Measurements from ENCODE around the gene PDZRN3.
"Not testable (repeated sequence)": the region's sequence is repeated elsewhere in the genome, so short reads cannot be mapped to it uniquely, and the experiment has no call there.

PDZRN3 gene

DNA sequence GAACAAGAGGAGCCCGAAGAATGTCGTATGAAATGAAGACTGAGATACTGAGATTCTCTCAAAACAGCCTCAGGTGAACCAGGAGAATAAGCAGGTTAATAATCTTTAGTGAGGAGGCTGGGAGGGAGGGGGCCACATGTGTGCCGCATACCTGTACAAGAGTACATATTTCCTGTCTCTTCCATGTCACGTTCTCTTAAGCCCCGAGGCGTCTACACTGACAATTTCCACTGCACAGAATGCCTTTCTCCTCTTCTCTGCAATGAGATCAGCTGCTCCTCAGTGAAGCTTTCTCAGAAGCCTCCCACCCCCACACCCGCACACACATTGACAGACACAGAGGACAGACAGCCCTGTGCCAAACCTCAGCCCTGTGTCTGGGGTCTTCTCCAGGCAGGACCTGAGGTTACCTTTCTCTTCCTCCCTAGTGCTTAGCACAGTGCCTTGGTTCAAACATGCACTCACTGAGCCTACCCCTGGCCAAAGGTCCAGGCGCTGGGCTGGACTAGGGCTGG, 55.4 kb downstream of the PDZRN3 start:
- TF ChIP-seq ZFP3 (CRISPR knock-in tag; IDR thresholded peaks at IDR 0.05) (no peak), ZNF8 (CRISPR knock-in tag; IDR thresholded peaks at IDR 0.05) (no peak), ZFP30 (CRISPR knock-in tag; IDR thresholded peaks at IDR 0.05) (no peak), TOX (CRISPR knock-in tag; IDR thresholded peaks at IDR 0.05; ENCODE audit: borderline replicate concordance) (no peak), CSRNP3 (CRISPR knock-in tag; IDR thresholded peaks at IDR 0.05) (no peak)
- peak; percentile 34; the same call in 2 of the 3 replicates for ATAC-seq

- ATAC-seq, result no peak
Measured at GRCh38 chr3:73568371-73568862, 56.3 kb downstream of the PDZRN3 start.

DNA sequence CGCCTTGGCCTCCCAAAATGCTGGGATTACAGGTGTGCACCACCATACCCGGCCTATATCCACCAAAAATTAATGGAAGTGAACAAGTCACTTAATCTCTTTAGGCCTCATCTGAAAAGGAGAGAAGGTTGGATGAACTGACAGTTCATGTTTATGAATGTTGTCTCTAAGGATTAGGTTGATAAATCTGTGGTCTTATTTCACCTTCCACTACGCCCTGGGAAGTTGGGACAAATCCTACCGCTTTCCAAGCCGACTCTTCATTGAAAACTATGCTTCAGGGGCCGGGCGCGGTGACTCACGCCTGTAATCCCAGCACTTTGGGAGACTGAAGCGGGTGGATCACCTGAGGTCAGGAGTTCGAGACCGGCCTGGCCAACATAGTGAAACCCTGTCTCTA, 59.4 kb downstream of the PDZRN3 start:
- not testable (repeated sequence) for ATAC-seq

More at GRCh38 chr3:73568371-73568862, 56.3 kb downstream of the PDZRN3 start:
- TF ChIP-seq PATZ1 (CRISPR knock-in tag; IDR thresholded peaks at IDR 0.05; ENCODE audit: borderline replicate concordance) (no peak), CREB5 (CRISPR knock-in tag; IDR thresholded peaks at IDR 0.05; ENCODE audit: low read depth) (no peak)

- peak; percentile 87 for ATAC-seq
- TF ChIP-seq TSHZ2 (CRISPR knock-in tag; IDR thresholded peaks at IDR 0.05), result no peak
Measured at GRCh38 chr3:73563896-73564582, 60.7 kb downstream of the PDZRN3 start.

DNA sequence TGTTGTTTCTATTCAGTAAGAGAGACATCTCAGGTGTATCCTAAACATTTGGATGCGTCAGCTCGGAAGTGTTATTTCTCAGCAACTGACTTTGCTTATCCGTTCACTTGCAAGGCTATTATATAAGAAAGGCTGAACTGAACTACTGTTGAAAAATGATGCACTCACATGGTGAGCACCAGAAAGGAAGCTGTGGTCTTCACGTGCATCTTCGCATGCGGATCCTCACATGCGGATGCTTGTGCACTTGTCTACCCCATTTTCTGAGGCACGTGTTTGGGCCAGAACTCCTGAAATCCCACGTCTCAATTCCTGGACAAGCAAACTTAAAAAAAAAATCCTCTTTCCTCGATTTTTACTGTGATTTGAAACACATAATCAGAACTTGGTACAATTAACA, 63.2 kb downstream of the PDZRN3 start:
- TF ChIP-seq ISL1 (CRISPR knock-in tag; IDR thresholded peaks at IDR 0.05) (no peak), SNAI2 (CRISPR knock-in tag; IDR thresholded peaks at IDR 0.05) (no peak), PATZ1 (CRISPR knock-in tag; IDR thresholded peaks at IDR 0.05; ENCODE audit: borderline replicate concordance) (no peak), PPARA (CRISPR knock-in tag; IDR thresholded peaks at IDR 0.05; ENCODE audit: borderline replicate concordance) (no peak), ZNF70 (CRISPR knock-in tag; IDR thresholded peaks at IDR 0.05) (no peak)
- TF ChIP-seq, protein P1, sequence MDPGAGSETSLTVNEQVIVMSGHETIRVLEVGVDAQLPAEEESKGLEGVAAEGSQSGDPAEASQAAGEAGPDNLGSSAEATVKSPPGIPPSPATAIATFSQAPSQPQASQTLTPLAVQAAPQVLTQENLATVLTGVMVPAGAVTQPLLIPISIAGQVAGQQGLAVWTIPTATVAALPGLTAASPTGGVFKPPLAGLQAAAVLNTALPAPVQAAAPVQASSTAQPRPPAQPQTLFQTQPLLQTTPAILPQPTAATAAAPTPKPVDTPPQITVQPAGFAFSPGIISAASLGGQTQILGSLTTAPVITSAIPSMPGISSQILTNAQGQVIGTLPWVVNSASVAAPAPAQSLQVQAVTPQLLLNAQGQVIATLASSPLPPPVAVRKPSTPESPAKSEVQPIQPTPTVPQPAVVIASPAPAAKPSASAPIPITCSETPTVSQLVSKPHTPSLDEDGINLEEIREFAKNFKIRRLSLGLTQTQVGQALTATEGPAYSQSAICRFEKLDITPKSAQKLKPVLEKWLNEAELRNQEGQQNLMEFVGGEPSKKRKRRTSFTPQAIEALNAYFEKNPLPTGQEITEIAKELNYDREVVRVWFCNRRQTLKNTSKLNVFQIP (CRISPR knock-in tag; IDR thresholded peaks at IDR 0.05; ENCODE audit: borderline replicate concordance, low read depth), result no peak
- ATAC-seq, result no peak
